Subcutaneous adipose tissue (tissue), 4 donors: ENCODE results near the gene CHMP4B. TPM values are rescaled to one million over a fixed set of nuclear protein-coding genes. Genes with fewer than 3 reads are reported as not detected.

ENCODE experiments used
- total RNA-seq, 4 donors: library from RNA; depleted of rRNA; stranded (reverse); fragments of >200 nt; gene quantifications; one replicate each; pipeline ENCODE4 v1.1.0, GENCODE V29; 2016
- TF ChIP-seq, protein P1 (sequence below): fragments of 450-650 bp; IDR thresholded peaks from one replicate; pipeline ENCODE4 v1.5.1; 2016; ENCODE audit warnings: low read depth, mild to moderate bottlenecking, control low read depth, antibody characterized with exemption, moderate library complexity

The CHMP4B gene
- total RNA-seq, 4 donors from 2014 or later = 68.0 to 79.5 (median 69.5) TPM

DNA sequence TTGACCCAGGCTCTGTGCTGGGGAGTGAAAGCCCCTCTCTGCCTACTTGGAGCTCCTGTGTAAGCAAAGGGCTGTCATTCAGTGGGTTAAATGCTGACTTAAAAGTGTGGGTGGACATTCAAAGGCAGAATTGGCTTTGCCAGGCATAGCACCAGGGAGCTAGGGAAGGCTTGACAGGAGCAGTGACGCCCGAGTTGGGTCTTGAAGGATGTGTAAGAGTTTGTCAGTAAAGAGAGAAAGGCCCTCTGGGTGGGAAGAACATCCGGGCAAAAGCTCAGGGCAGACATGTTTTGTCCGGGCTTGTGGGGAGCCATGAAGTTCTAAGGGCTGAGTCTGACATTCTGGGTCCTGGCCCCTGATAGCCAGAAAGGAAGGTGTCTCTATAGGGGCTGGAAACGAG, 27.9 kb upstream of the CHMP4B start:
- TF ChIP-seq, protein P1, sequence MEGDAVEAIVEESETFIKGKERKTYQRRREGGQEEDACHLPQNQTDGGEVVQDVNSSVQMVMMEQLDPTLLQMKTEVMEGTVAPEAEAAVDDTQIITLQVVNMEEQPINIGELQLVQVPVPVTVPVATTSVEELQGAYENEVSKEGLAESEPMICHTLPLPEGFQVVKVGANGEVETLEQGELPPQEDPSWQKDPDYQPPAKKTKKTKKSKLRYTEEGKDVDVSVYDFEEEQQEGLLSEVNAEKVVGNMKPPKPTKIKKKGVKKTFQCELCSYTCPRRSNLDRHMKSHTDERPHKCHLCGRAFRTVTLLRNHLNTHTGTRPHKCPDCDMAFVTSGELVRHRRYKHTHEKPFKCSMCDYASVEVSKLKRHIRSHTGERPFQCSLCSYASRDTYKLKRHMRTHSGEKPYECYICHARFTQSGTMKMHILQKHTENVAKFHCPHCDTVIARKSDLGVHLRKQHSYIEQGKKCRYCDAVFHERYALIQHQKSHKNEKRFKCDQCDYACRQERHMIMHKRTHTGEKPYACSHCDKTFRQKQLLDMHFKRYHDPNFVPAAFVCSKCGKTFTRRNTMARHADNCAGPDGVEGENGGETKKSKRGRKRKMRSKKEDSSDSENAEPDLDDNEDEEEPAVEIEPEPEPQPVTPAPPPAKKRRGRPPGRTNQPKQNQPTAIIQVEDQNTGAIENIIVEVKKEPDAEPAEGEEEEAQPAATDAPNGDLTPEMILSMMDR = no peak

GRCh38 chr20:33783818-33784217, 27.3 kb upstream of the CHMP4B start:
- TF ChIP-seq, protein P1 = no peak

GRCh38 chr20:33784225-33784624, 26.9 kb upstream of the CHMP4B start:
- TF ChIP-seq, protein P1 = no peak

GRCh38 chr20:33785503-33785902, 25.6 kb upstream of the CHMP4B start:
- TF ChIP-seq, protein P1 = no peak

DNA sequence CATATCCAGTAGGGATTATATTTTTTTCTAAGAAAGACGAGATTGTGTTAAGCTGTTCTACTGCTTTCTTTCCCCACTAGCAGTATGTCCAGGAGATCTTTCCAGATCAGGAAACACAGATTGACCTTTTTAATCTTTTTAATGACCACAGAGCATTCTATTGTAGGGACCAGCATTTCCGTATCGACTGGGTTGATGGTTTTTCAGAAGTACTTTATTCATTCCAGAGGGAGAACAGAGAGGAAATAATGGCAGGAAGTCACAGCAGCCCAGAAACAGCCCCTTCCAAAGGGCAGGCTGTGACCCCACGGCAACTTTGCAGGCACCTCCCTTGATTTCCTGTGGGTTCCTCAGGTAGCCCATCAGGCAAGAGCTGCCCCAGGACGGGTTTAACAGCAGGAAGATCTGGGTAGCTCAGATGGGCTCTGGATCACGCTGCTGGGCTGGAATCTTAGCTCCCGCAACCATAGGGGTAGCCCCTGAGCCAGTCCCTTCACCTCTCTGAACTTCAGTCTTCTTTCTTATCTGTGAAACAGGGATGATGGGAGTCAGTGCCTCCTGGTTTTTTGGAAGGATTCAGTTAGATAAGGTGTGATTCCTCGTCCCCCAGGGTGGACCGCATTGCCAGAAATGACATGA, 23.8 kb upstream of the CHMP4B start:
- TF ChIP-seq, protein P1 = no peak

GRCh38 chr20:33788351-33789049, 22.6 kb upstream of the CHMP4B start:
- TF ChIP-seq, protein P1 = no peak

GRCh38 chr20:33789109-33789857, 21.9 kb upstream of the CHMP4B start:
- TF ChIP-seq, protein P1 = no peak
